HCT116 (cell line): ENCODE results near the gene BORCS8. TPM values are rescaled to one million over a fixed set of nuclear protein-coding genes. Genes with fewer than 3 reads are reported as not detected.

Experiments
- ATAC-seq: fragments of 200-7000 bp; cut with Tn5 transposase; 2 replicates; pipeline ENCODE4 v1.9.1; 2020; ENCODE audit warnings: mild to moderate bottlenecking, moderate library complexity
- BruUV-seq: library from RNA; stranded (reverse); fragments of 400-500 nt; replicated peaks from 2 replicates; lab custom pipeline; 2021; lab: Mats Ljungman, UMichigan
- CTCF ChIA-PET: fragments of 300-600 bp; sonication (Branson Sonifier 250); formaldehyde crosslinking; loops from one replicate; lab custom pipeline; 2021; ENCODE audit warnings: antibody characterized with exemption; lab: Charles Lee
- POLR2A ChIA-PET: fragments of 300-600, 350-600 bp; sonication (Branson Sonifier 250); formaldehyde crosslinking; loops from one replicate; lab custom pipeline; 2021; ENCODE audit warnings: antibody characterized with exemption; lab: Charles Lee
- RAD21 ChIA-PET, 2 experiments: fragments of 300-600 bp; sonication (Branson Sonifier 250); formaldehyde crosslinking; loops; one replicate each; lab custom pipeline; 2023; ENCODE audit warnings: low total read pairs in 2 of 2; ENCODE audit not compliant: uncharacterized antibody in 2 of 2, unreplicated experiment in 2 of 2, low non-redundant PET in 1 of 2; lab: Charles Lee
- DNase-seq: peaks from one replicate; pipeline ENCODE4 v3.0.0-alpha.2; 2010; ENCODE audit warnings: low read depth, low spot score
- H2AFZ ChIP-seq: fragments of 200-600 bp; shearing (Covaris generic), sonication (generic); 2 replicates; pipeline ENCODE4 v1.6.1; 2017; ENCODE audit warnings: low read depth, mixed run types, mixed read lengths, antibody characterized with exemption, low read length; ENCODE audit not compliant: poor library complexity, severe bottlenecking
- H3K27ac ChIP-seq: 2 replicates; pipeline ENCODE4 v1.5.1; 2012; ENCODE audit warnings: low read depth, low read length
- H3K27me3 ChIP-seq: fragments of 200-600 bp; sonication (generic); 2 replicates; pipeline ENCODE4 v1.6.1; 2016; ENCODE audit warnings: mixed run types, low read length, mixed read lengths; ENCODE audit not compliant: insufficient read depth
- H3K36me3 ChIP-seq, 2 experiments: fragments of 200-500 bp in 1 of 2; fragments of 200-600 bp in 1 of 2; sonication (Bioruptor generic) in 1 of 2; sonication (generic) in 1 of 2; 2 replicates each; pipeline versions ENCODE4 v1.5.1 to v1.6.1; 2014 to 2016; ENCODE audit warnings: low read length in 2 of 2, inconsistent platforms in 1 of 2, mixed read lengths in 1 of 2, mixed run types in 1 of 2; ENCODE audit not compliant: insufficient read depth in 2 of 2, control insufficient read depth in 1 of 2
- H3K4me1 ChIP-seq, 2 experiments: fragments of 200-600 bp in 1 of 2; sonication (generic) in 1 of 2; 2 replicates each; pipeline versions ENCODE4 v1.5.1 to v1.6.1; 2012 to 2017; ENCODE audit warnings: low read length in 2 of 2, inconsistent platforms in 1 of 2, mild to moderate bottlenecking in 1 of 2, mixed read lengths in 1 of 2, mixed run types in 1 of 2, moderate library complexity in 1 of 2; ENCODE audit not compliant: insufficient read depth in 2 of 2, control insufficient read depth in 1 of 2
- H3K4me2 ChIP-seq: fragments of 200-600 bp; sonication (generic); 2 replicates; pipeline ENCODE4 v1.6.1; 2017; ENCODE audit warnings: mixed run types, low read length, mixed read lengths
- H3K4me3 ChIP-seq, 2 experiments: fragments of 200-600 bp in 1 of 2; sonication (generic) in 1 of 2; replicated peaks in 1 of 2; 2 replicates each; pipeline ENCODE4 v1.5.1; 2011 to 2016; ENCODE audit warnings: low read length in 2 of 2, control low read depth in 1 of 2, low read depth in 1 of 2, mild to moderate bottlenecking in 1 of 2, mixed read lengths in 1 of 2, mixed run types in 1 of 2
- H3K79me2 ChIP-seq: fragments of 200-600 bp; sonication (generic); 2 replicates; pipeline ENCODE4 v1.6.1; 2017; ENCODE audit warnings: mild to moderate bottlenecking, mixed run types, low read length, moderate library complexity, mixed read lengths; ENCODE audit not compliant: insufficient read depth
- H3K9ac ChIP-seq: fragments of 200-600 bp; sonication (generic); 2 replicates; pipeline ENCODE4 v1.6.1; 2016; ENCODE audit warnings: low read length, mixed read lengths
- H3K9me2 ChIP-seq: fragments of 200-600 bp; sonication (generic), shearing (Covaris generic); 2 replicates; pipeline ENCODE4 v1.6.1; 2017; ENCODE audit warnings: mixed run types, mild to moderate bottlenecking, moderate library complexity; ENCODE audit not compliant: insufficient read depth
- H3K9me3 ChIP-seq, 2 experiments: fragments of 200-500 bp in 1 of 2; fragments of 200-600 bp in 1 of 2; sonication (Bioruptor generic) in 1 of 2; sonication (generic) in 1 of 2; 2 replicates each; pipeline ENCODE4 v1.6.1; 2014 to 2017; ENCODE audit warnings: low read length in 2 of 2, mixed read lengths in 2 of 2, inconsistent platforms in 1 of 2, low read depth in 1 of 2, mild to moderate bottlenecking in 1 of 2, mixed run types in 1 of 2, moderate library complexity in 1 of 2; ENCODE audit not compliant: control insufficient read depth in 1 of 2, insufficient read depth in 1 of 2
- H4K20me1 ChIP-seq: fragments of 200-600 bp; sonication (generic), shearing (Covaris generic); 2 replicates; pipeline ENCODE4 v1.6.1; 2017; ENCODE audit warnings: mixed run types, mild to moderate bottlenecking, moderate library complexity; ENCODE audit not compliant: insufficient read depth
- ATF3 ChIP-seq: IDR thresholded peaks from 2 replicates; pipeline ENCODE4 v1.6.1; 2012
- CBX3 ChIP-seq: IDR thresholded peaks from 2 replicates; pipeline ENCODE4 v1.6.1; 2012; ENCODE audit warnings: low read depth
- CEBPB ChIP-seq: IDR thresholded peaks from 2 replicates; pipeline ENCODE4 v1.6.1; 2012; ENCODE audit warnings: low read depth
- EGR1 ChIP-seq: IDR thresholded peaks from 2 replicates; pipeline ENCODE4 v1.6.1; 2012; ENCODE audit warnings: low read depth
- ELF1 ChIP-seq: IDR thresholded peaks from 2 replicates; pipeline ENCODE4 v1.6.1; 2012; ENCODE audit warnings: low read depth, borderline replicate concordance
- EZH2 ChIP-seq: fragments of 200-600 bp; sonication (generic); IDR thresholded peaks from 2 replicates; pipeline ENCODE4 v1.6.1; 2017; ENCODE audit warnings: antibody characterized with exemption, mixed run types
- EZH2phosphoT487 ChIP-seq: fragments of 200-600 bp; IDR thresholded peaks from 2 replicates; pipeline ENCODE4 v1.6.1; 2018; ENCODE audit warnings: antibody characterized with exemption, borderline replicate concordance
- FOSL1 ChIP-seq: IDR thresholded peaks from 2 replicates; pipeline ENCODE4 v1.6.1; 2012; ENCODE audit warnings: low read depth
- JUND ChIP-seq: IDR thresholded peaks from 2 replicates; pipeline ENCODE4 v1.6.1; 2012
- MAX ChIP-seq: IDR thresholded peaks from 2 replicates; pipeline ENCODE4 v1.6.1; 2012
- POLR2A ChIP-seq: IDR thresholded peaks from 2 replicates; pipeline ENCODE4 v1.7.0; 2011; ENCODE audit warnings: borderline replicate concordance; ENCODE audit not compliant: insufficient read depth, insufficient read length; ENCODE audit errors: extremely low read depth
- POLR2AphosphoS5 ChIP-seq: IDR thresholded peaks from 2 replicates; pipeline ENCODE4 v1.6.1; 2011; ENCODE audit warnings: mild to moderate bottlenecking, low read depth, low read length, moderate library complexity
- RAD21 ChIP-seq: IDR thresholded peaks from 2 replicates; pipeline ENCODE4 v1.6.1; 2012; ENCODE audit warnings: low read depth, mild to moderate bottlenecking
- REST ChIP-seq: IDR thresholded peaks from 2 replicates; pipeline ENCODE4 v1.6.1; 2012; ENCODE audit warnings: low read depth
- SIN3A ChIP-seq: IDR thresholded peaks from 2 replicates; pipeline ENCODE4 v1.6.1; 2012; ENCODE audit warnings: low read depth
- SP1 ChIP-seq: IDR thresholded peaks from 2 replicates; pipeline ENCODE4 v1.6.1; 2012; ENCODE audit warnings: low read depth
- SRF ChIP-seq: IDR thresholded peaks from 2 replicates; pipeline ENCODE4 v1.6.1; 2012; ENCODE audit warnings: low read depth
- TCF7L2 ChIP-seq: IDR thresholded peaks from 2 replicates; pipeline ENCODE4 v1.7.0; 2011; ENCODE audit warnings: borderline replicate concordance, inconsistent platforms; ENCODE audit not compliant: insufficient read depth, insufficient read length; ENCODE audit errors: extremely low read depth
- YY1 ChIP-seq: IDR thresholded peaks from 2 replicates; pipeline ENCODE4 v1.6.1; 2011; ENCODE audit warnings: low read length, low read depth, moderate library complexity, mild to moderate bottlenecking; ENCODE audit not compliant: insufficient replicate concordance; ENCODE audit errors: extremely low read depth
- ZBTB33 ChIP-seq: IDR thresholded peaks from 2 replicates; pipeline ENCODE4 v1.6.1; 2011; ENCODE audit warnings: mild to moderate bottlenecking, low read length, moderate library complexity; ENCODE audit not compliant: insufficient replicate concordance; ENCODE audit errors: extremely low read depth
- ZNF274 ChIP-seq: fragments of 200-500 bp; sonication (Bioruptor generic); IDR thresholded peaks from 2 replicates; pipeline ENCODE4 v1.6.1; 2014; ENCODE audit warnings: mild to moderate bottlenecking, low read depth, low read length, inconsistent platforms
- intact Hi-C: fragments of 100-400 bp; cut with micrococcal nuclease; formaldehyde crosslinking; loops from 2 replicates; pipeline ENCODE4 v1.10.0; 2022
- total RNA-seq: library from RNA; stranded (reverse); gene quantifications from one replicate; pipeline ENCODE4 v1.2.1, GENCODE V29; 2021; ENCODE audit not compliant: unreplicated experiment

Gene BORCS8
- total RNA-seq, 1 experiment from 2014 or later = 17.1 TPM

- TF ChIP-seq REST (no peak), POLR2AphosphoS5 (no peak), CBX3 (no peak), POLR2A (no peak), MAX (no peak), FOSL1 (no peak)
These were observed 21.6 kb upstream of the BORCS8 start (continued) for GRCh38 chr19:19213426-19214158.

- peaks cover 5 to 10% of the 10 kb centered on the region in 2 experiments; a peak in 2 of 4 replicates for H3K4me1 ChIP-seq
- RAD21 ChIA-PET = no interaction called here
- H3K27me3 ChIP-seq = no peaks in the 10 kb centered on the region
- no peak overlapping the region for H3K4me2 ChIP-seq
- TF ChIP-seq SP1 = no peak
- TF ChIP-seq RAD21 = no peak
- no peak for TF ChIP-seq SIN3A
- no peak for TF ChIP-seq FOSL1
- no peak for TF ChIP-seq TCF7L2
- TF ChIP-seq EGR1 = no peak
- TF ChIP-seq JUND = no peak
- TF ChIP-seq ZBTB33 = no peak
- no peak for TF ChIP-seq CEBPB
- TF ChIP-seq YY1 = no peak
- no peak for TF ChIP-seq ZNF274
- no peak for TF ChIP-seq SRF
- no peak for TF ChIP-seq POLR2AphosphoS5
- TF ChIP-seq CBX3 = no peak
- no peak for TF ChIP-seq ELF1
- TF ChIP-seq EZH2phosphoT487 = no peak
- TF ChIP-seq EZH2 = no peak
- no peak for TF ChIP-seq POLR2A
- no peak for TF ChIP-seq ATF3
- no TSS peak for BruUV-seq
- POLR2A ChIA-PET = no interaction called here
- CTCF ChIA-PET = no interaction called here
- no peak overlapping the region for H3K27ac ChIP-seq
- no peaks in the 10 kb centered on the region for H3K36me3 ChIP-seq
- H3K9me2 ChIP-seq = no peaks in the 10 kb centered on the region
- no peak overlapping the region for H3K9ac ChIP-seq
- DNase-seq (no peak), ATAC-seq (no peak)
- no peak overlapping the region for H2AFZ ChIP-seq
- H3K9me3 ChIP-seq = no peaks in the 10 kb centered on the region
- no peak overlapping the region for H3K4me3 ChIP-seq
- H4K20me1 ChIP-seq = no peaks in the 10 kb centered on the region
- no peaks in the 10 kb centered on the region for H3K79me2 ChIP-seq
- intact Hi-C loops = no loop called here
These were observed 21.0 kb upstream of the BORCS8 start for GRCh38 chr19:19212916-19213315.
